Measurements from ENCODE around the gene TMEM184A. TPM values are rescaled to one million over a fixed set of nuclear protein-coding genes. Genes with fewer than 3 reads are reported as not detected.
"Not testable (repeated sequence)": the region's sequence is repeated elsewhere in the genome, so short reads cannot be mapped to it uniquely, and the experiment has no call there.

The TMEM184A gene
- total RNA-seq, 1 donor from 2014 or later: under 0.01 TPM

DNA sequence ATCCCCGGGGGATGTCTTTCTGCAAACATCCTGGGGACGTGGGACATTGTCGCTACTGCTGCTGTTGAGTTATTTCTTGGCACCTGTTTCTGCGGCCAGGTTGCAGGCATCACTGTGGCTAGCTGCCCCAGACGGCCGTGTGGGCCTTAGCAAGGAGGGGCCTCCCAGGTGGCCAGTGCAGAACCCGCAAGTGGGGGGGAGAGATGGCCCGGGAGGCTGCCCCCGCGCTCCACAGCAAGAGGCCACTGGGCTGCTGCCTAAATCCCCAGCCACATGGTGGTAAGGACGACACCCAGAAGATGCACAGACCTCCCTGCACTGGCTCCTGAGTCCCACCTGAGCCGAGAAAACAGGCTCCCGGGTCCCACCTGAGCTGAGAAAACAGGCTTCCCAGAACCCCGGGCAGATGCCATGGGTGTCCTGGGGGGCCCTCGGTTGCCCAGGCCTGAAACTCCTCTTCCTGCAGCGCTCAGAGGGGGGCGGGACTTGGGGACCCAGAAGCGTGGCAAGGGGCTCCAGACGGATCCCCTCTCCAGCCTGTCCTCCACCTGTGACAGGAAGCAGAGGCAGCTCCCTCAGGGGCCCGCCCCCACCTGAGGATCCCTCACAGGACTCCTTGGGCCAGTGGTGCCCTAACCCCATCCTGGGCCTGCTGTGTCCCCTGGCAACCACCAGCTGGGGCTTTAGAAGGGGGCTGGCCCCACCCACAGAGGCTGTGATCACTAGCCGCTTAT is 26.5 kb downstream of the TMEM184A start:
- DNase-seq (ENCODE audit: low read depth in 2 of 2): no peak

GRCh38 chr7:1526271-1526754 is 29.7 kb downstream of the TMEM184A start:
- no peak for DNase-seq (ENCODE audit: low read depth in 2 of 2)

DNA sequence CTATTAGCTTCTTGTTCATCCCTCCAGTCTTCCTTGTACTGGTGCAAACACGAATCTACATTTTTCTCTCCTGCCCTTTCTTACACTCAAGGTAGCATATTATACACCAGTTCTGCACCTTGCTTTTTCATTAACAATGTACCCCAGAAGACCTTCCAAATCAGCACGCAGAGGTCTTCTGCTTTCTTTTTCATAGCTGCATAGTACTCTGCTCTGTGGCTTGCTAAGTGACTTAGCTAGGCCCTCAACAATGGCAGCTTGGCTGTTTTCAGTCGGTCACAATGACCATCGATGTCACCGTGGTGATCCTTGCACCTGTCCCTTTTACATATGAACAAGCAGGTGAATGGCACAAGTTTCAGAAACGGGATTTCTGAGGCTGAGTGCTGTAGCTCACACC is 30.6 kb downstream of the TMEM184A start:
- no peak for DNase-seq (ENCODE audit: low read depth in 2 of 2)

GRCh38 chr7:1523844-1524243 is 32.2 kb downstream of the TMEM184A start:
- no peak for DNase-seq (ENCODE audit: low read depth in 2 of 2)

- no peak for DNase-seq (ENCODE audit: low read depth in 2 of 2)
Observed at GRCh38 chr7:1523208-1523607, 32.8 kb downstream of the TMEM184A start.

- DNase-seq (ENCODE audit: low read depth in 2 of 2): no peak
Observed at GRCh38 chr7:1521456-1521855, 34.5 kb downstream of the TMEM184A start.

- DNase-seq (ENCODE audit: low read depth in 2 of 2): peak in 1 of 2 donors; percentile 95
Observed at GRCh38 chr7:1520539-1521234, 35.3 kb downstream of the TMEM184A start.

DNA sequence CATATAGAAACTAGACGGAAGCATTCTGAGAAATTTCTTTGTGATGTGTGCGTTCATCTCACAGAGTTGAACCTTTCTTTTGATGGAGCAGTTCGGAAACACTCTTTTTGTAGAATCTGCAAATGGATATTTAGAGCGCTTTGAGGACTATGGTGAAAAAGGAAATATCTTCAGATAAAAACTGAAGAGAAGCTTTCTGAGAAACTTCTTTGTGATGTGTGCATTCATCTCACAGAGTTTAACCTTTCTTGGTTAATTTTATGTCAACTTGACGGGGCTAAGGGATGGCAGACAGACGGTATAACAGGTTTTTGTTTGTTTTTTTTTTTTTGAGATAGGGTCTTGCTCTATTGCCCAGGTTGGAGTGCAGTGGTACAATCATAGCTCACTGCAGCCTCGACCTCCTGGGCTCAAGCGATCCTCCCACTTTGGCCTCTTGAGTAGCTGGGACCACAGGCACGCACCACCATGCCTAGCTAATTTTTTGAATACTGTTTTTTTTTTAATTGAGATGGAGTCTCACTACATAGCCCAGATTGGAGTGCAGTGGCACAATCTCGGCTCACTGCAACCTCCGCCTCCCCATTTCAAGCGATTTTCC is 36.6 kb downstream of the TMEM184A start:
- DNase-seq (ENCODE audit: low read depth in 2 of 2): not testable (repeated sequence)

GRCh38 chr7:1516586-1517251 is 39.3 kb downstream of the TMEM184A start:
- DNase-seq (ENCODE audit: low read depth in 2 of 2): no peak

DNA sequence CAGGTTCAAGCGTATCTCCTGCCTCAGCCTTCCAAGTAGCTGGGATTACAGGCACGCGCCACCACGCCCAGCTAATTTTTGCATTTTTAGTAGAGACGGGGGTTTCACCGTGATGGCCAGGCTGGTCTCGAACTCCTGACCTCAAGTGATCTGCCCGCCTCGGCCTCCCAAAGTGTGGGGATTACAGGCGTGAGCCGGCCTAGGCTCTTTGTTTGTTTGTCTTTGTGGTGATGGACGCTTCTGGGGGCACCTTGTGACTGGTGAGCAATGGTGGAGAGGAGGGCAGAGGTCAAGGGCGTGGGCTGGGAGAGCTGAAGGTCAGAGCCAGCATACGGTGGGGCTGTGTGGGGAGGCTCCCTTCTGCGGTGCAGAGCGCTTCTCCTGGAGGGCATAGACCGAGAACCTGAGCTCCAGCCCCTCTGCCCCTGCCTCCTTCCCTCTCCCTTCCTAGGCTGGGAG is 40.5 kb downstream of the TMEM184A start:
- DNase-seq (ENCODE audit: low read depth in 2 of 2): not testable (repeated sequence)

- DNase-seq (ENCODE audit: low read depth in 2 of 2): no peak
Observed at GRCh38 chr7:1514995-1515401, 41.0 kb downstream of the TMEM184A start.

DNA sequence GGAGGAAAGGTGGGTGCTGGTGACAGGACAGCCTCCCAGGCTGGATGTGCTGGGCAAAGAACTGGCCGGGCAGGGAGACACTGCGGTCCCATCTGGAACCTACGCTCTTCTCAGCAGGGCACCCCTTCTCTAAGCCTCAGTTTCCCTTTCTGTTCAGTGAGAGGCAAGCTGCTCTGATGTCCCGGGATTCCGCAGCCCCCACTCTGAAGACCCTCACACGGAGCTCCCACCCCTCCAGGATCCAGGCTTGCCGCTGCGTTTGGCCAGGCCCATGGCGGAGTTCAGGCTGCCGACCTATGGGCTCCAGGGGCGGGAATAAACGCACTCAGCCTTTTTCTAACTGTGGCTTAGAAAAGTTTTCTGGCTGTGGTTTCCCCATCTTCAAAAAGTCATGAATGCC is 41.6 kb downstream of the TMEM184A start:
- no peak for DNase-seq (ENCODE audit: low read depth in 2 of 2)

DNA sequence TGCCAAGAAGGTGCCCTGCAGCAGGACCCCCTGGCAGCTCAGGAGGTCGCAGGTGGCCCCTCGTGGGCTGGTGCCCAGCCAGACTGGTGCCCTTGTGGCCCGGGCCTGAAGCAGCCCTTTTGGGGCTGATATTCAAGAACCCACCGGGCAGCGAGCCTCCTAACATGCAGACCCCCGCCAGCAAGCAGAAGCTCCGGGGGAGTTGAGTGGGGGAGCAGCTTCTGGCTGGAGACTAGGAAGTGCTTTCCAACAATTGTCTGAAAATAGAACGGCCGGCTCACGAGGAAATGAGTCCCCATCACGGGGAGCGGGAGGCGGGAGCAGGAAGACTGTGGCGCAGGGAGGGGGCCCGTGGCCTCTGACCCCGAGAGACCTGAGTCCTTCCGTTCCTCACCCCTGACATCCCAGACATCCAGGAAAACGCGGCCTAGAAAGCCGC is 42.3 kb downstream of the TMEM184A start:
- peak in 1 of 2 donors; percentile 83 for DNase-seq (ENCODE audit: low read depth in 2 of 2)

DNA sequence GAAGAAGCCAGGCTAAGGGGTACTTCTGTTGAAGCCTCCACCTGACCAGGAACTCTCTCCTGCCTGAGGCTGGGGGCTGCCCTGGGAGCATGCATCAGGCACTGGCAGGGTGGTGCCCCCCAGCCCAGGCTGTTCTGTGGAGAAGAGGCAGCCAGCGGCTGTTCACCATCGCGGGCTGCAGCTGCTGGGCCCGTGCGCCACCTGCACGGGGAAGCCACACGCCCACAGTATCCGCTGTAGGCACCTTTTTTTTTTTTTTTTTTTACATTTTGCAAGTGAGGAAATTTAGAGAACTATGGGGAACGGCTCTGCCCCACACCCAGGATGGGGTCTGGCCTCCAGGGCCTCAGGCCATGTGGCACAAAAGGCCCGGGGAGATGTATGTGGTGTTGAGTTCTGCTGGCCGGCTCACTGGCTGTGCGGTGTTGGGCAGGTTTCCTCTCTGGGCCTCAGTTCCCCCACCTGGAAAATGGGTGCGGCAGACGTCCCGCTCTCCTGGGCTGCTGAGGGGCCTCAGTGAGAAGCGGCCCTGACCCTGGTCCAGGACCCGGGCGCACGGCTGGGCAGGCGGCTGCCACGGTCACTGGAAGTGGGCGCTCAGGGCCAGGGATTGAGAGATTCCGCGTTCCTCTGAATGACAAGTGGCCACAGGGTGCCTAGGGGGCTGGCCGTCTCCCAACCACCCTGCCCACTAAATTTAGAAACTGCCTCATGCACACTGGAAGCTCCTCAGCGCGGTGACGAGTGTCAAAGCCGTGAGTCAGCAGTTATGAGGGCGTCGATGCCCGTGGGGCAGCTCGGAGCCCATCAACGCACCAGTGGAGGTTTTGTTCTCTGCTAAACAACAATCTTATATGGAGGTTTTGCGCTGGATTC is 43.0 kb downstream of the TMEM184A start:
- DNase-seq (ENCODE audit: low read depth in 2 of 2): peak in 1 of 2 donors; percentile 76

DNA sequence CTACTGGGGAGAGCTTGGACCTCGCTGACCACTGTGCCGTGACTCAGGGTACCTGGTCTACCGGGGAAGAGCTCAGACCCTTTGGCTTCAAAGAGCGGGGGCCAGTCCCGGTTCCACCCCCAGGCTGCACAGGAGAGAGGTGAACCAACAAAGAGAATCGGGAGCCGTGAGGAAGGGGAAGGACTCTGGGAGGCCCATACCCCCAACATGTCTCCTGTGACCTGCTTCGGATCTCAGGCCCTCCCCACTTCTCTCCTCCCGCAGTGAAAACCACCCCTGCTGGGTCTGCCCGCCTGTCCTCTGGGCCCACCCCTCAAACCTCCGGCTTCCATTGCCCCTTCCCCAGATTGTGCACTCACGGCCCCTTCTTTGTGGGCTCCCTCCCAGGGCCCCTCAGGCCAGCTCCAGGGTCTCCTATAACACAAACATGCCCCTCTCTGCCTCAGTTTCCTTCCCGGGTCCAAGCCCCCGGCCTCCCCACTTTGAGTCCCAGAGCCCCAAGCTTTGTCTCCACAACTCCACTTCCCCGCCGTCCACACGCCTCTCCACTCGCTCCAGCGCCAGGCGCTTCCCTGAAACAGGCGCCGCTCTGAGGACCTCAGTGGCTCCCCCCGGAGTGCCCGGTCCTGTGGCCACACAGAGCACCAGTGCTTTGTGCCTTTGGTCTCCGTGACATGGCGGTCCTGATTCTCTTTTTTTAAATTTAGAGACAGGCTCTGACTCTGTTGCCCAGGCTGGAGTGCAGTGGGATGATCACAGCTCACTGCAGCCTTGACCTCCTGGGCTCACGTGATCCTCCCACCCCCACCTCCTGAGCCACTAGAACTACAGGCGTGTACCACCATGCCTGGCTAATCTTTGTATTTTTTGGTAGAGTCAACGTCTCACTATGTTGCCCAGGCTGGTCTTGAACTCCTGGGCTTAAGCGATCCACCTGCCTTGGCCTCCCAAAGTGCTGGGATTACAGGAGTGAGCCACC is 44.3 kb downstream of the TMEM184A start:
- no peak for DNase-seq (ENCODE audit: low read depth in 2 of 2)

- DNase-seq (ENCODE audit: low read depth in 2 of 2): no peak
Observed at GRCh38 chr7:1510780-1511154, 45.2 kb downstream of the TMEM184A start.

GRCh38 chr7:1509226-1509625 is 46.8 kb downstream of the TMEM184A start:
- no peak for DNase-seq (ENCODE audit: low read depth in 2 of 2)

- DNase-seq (ENCODE audit: low read depth in 2 of 2): no peak
Observed at GRCh38 chr7:1508277-1508758, 47.7 kb downstream of the TMEM184A start.

All from dermis microvascular lymphatic vessel endothelial cell (primary cell).